Central memory CD4-positive, alpha-beta T cell (primary cell): ENCODE data around the gene CD99L2.
"Not testable (repeated sequence)": the region's sequence is repeated elsewhere in the genome, so short reads cannot be mapped to it uniquely, and the experiment has no call there.

ENCODE experiments used
- DNase-seq: peaks from one replicate; pipeline ENCODE4 v3.0.0; 2022

CD99L2 gene

GRCh38 chrX:150896632-150897031 is 1.8 kb downstream of the CD99L2 start:
- no peak for DNase-seq

DNA sequence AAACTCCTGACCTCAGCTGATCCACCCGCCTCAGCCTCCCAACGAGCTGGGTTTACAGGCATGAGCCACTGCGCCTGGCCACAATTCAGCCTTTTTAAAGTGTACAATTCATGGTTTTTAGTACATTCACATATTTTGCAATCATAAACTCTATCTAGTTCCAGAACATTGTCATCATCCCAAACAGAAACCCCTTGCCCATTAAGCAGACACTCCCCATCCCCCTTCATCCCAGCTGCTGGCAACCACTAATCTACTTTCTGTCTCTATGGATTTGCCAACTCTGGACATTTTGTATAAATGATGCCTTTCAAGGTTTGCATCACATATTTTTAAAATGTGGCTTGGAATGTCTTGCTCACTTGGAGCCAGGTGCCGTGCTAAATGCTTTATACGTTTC is 4.5 kb downstream of the CD99L2 start:
- DNase-seq, result no peak

- DNase-seq, result no peak
These were observed 9.3 kb downstream of the CD99L2 start for GRCh38 chrX:150889131-150889530.

GRCh38 chrX:150887906-150888465 is 10.5 kb downstream of the CD99L2 start:
- DNase-seq, result no peak

DNA sequence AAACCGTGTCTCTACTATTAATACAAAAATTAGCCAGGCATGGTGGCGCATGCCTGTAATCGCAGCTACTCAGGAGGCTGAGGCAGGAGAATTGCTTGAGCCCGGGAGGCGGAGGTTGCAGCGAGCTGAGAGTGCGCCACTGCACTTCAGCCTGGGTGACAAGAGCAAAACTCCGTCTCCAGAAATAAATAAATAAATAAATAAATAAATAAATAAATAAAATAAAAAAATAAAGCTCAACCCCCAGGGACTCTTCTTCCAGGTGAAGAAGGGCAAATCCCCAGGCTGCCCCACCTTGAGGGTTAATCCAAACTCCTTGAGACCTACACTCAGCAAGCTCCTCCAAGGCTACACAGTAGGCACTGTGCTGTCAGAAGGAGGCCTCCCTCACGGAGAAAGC is 11.2 kb downstream of the CD99L2 start:
- not testable (repeated sequence) for DNase-seq

GRCh38 chrX:150886381-150886780 is 12.1 kb downstream of the CD99L2 start:
- DNase-seq, result no peak

DNA sequence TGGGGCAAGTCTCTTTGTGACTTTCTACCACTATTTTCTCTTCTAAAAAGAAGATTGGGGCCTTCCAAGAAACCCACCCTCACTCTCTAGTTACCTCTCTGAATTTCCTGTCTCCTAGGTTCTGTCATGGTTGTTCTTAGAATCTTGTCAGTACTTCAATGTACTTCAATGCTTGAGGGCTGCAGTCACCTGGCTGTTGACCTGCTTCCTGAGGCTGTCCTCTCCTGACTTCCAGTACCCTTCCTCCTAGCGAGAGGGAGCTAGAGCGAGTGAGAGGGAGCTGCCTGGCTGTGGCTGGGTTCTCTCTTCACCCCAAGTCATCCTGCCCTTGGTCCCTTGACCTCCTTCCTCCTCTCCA is 17.7 kb downstream of the CD99L2 start:
- no peak for DNase-seq

GRCh38 chrX:150879855-150880807 is 18.3 kb downstream of the CD99L2 start:
- DNase-seq, result no peak

DNA sequence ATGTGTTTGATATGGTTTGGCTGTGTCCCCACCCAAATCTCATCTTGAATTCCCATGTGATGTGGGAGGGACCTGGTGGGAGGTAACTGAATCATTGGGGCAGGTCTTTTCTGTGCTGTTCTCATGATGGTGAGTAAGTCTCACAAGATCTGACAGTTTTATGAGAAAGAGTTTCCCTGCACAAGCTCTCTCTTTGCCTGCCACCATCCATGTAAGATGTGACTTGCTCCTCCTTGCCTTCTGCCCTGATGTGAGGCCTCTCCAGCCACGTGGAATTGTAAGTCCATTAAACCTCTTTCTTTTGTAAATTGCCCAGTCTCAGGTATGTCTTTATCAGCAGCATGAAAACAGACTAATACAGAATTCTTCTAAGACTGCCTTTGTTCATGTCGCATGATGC is 22.8 kb downstream of the CD99L2 start:
- not testable (repeated sequence) for DNase-seq

DNA sequence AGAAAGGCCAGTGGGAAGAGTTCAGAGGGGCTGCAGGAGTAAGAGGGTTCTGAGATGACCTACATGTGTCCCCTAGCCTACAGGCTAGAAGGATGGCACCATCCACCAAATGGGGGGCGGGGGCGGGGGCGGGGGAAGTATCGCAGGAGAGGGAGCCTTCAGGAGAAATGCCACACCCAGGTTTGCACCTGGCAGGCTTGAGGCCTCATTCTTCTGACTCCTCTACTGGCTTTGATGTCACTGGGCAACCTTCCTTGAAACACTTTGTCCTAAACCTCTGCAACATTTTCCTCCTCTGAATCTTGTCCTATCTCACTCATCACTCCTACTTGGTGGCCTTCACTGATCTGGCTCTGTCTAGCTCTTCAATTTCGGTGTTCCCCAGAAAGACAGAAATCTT is 24.0 kb downstream of the CD99L2 start:
- no peak for DNase-seq

DNA sequence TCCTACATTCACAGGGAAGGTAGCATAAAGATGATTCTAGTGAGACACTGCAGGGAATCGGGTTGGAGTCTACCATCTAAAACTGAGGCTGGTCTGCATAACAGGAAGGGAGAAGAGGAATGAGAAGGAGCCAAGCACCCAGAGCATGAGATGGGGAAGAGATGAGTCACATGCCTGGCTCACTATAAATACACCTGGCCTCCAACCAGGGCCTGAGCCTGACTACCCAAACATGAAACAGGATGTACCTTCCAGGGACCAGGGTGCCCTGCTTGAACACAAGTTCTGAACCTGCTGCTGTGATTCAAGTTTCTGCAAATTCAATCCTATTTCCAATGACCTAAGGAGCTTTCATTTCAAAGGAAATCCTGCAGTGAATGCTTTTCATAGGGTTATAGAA is 24.9 kb downstream of the CD99L2 start:
- no peak for DNase-seq

- DNase-seq, result no peak
These were observed 25.6 kb downstream of the CD99L2 start for GRCh38 chrX:150872773-150873336.

DNA sequence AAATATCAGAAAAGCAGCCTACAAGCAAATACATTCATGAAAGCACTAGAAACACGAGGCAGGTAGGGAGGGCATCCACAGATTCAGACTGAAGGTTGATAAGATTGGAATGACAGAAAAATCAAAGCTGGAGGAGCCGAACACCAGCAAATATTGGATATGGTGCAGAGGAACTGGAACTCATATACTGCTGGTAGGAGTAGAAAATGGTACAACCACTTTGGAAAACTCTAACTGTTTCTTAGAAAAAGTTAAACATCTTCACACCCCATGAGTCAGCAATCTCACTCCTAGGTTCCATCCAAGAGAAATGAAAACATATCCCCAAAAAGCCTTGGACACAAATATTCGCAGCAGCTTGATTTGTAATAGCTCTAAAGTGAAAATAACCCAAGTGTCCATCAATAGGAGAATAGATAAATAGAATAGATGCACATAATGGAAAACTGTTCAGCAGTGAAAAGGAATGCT is 27.1 kb downstream of the CD99L2 start:
- no peak for DNase-seq

- no peak for DNase-seq
These were observed 27.8 kb downstream of the CD99L2 start for GRCh38 chrX:150870487-150871340.

GRCh38 chrX:150870029-150870428 is 28.4 kb downstream of the CD99L2 start:
- no peak for DNase-seq

DNA sequence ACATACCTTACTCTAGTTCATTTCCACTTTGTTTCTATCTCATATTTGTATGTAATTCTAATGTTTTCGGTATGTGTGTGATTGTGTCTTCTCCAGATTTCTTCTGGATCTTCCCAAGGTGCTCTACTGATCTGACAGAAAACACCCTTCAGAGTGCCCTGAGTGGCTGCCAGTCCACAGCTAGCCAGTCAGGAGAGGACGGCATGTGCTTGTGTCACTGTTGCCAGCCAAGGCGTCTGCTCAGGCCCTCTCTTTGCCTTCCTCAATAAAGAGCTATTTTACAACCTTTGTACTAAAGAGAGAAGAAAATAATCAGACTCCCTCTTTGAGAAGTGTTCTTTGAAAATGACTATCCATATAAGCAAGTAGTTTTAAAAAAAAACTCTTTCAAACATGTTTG is 29.0 kb downstream of the CD99L2 start:
- DNase-seq, result no peak

DNA sequence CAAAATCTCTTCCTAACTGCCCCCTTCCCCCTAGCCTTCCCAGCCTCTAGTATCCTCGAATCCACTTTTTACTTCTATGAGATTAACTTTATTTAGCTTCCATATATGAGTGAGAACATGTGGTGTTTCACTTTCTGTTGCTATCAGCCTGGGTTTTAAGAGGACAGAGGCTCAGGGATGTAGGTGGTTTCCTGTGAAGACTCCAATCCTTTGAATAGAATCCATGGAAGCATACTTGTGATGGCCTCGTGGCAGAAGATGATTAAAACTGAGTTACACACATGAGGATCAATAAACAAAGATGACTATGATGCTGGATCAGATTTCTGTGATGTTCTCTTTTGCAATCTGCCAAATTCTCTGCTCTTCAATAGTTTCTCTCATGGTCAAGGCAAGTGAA is 29.8 kb downstream of the CD99L2 start:
- DNase-seq, result no peak

DNA sequence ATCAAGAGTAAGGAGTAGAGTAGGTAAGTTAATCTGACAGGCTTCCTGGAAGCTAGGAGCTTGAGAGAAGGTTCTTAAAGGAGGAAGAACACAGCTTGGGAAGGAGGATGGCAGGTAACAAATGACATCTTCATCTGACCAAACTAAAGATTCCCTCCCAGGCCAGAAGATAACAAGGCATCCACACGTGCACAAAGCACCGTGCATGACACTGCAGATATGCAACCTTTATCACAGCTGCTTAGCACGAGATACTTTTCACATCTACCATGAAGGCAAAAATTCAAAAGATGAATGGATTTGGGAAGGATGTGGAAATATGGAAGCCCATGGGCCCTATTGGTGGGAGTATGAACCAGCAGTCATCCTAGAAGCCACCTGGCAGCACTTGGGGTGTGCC is 34.3 kb downstream of the CD99L2 start:
- DNase-seq, result no peak

DNA sequence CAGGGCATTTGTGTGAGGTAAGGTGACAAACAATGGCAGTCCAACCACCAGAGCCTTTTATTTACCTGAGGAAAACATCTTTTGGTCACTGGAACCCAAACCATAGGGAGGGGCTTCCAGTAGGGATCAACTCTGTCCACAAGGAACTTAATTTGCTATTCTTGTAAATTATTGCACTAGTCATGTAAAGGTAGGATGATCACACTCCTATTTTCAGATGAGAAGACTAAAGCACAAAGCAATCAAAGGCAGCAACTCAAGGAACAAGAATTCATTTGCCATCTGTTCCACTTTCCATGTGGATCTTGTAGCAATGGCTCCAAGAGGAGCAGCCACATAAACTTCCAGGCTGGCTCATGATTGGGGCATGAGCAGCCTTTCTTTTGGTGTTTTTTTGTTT is 35.3 kb downstream of the CD99L2 start:
- DNase-seq, result no peak

DNA sequence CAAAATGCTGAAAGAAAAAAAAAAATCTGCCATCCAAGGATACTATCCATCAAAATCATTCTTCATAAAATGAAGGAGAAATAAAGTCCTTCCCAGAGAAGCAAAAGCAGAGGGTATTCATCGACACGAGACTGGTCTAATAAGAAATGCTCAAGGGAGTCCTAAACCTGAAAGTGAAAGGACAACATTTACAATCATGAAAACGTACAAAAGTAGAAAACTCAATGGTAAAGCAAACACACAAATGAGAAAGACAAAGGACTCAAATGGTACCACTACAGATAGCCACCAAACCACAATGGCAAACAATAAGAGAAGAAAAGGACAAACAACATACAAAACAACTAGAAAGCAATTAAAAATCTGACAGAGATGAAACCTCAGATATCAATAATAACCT is 41.0 kb downstream of the CD99L2 start:
- DNase-seq, result no peak

GRCh38 chrX:150856785-150857184 is 41.7 kb downstream of the CD99L2 start:
- DNase-seq, result no peak

DNA sequence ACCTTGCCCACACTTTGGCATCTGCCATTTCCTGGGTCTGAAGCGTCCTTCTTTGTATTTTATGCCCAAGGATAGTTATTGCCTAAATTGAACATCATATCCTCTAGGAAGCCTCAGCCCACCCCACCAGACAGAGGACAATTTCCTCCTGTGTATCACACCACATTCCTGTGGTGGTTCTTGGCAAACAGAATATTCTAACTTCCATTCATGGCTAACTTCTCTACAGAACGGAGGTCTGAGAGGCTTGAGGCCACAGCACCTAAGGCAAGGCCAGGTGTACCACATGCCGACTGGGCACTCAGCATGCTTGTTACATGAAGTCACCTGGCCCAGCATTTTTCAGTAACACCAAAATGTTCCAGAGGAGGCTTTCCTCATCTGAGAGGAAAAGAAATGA is 42.4 kb downstream of the CD99L2 start:
- DNase-seq, result no peak

DNA sequence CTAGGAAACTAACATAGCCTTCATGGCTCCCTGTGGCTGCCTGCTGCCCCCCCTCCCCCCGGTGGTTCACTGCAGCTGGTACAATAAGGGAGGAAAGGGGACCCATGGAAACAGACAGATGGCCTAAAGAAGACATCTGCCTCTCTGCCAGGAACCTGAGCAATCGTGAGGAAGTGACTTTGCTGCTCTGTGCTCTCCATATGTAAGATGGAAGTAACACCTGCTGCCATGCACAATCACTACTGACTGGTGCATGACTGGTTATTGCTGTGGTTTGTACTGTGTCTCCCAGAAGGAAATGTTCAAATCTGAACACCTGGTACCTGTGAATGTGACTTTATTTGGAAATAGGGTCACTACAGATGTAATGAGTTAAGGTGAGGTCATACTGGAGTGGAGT is 43.6 kb downstream of the CD99L2 start:
- no peak for DNase-seq
